K562 (cell line): ENCODE data around the gene CAMK1D. TPM values are rescaled to one million over a fixed set of nuclear protein-coding genes. Genes with fewer than 3 reads are reported as not detected.

Experiments used
- ATAC-seq: fragments of 200-7000 bp; cut with Tn5 transposase; 3 replicates; pipeline ENCODE4 v1.9.1; 2020; ENCODE audit warnings: moderate library complexity
- BruUV-seq: library from RNA; stranded (reverse); fragments of 400-500 nt; replicated peaks from 2 replicates; lab custom pipeline; 2021; lab: Mats Ljungman, UMichigan
- CTCF ChIA-PET: fragments of 300-600 bp; formaldehyde crosslinking; extraction: SDS; loops from one replicate; lab custom pipeline; 2021; ENCODE audit warnings: low intra/inter-chr PET ratio; lab: Yijun Ruan, JAX
- POLR2A ChIA-PET: fragments of 300-600, 350-650 bp; sonication (Branson Sonifier 250); formaldehyde crosslinking; extraction: SDS; loops from one replicate; lab custom pipeline; 2021; ENCODE audit warnings: antibody characterized with exemption, inconsistent platforms; lab: Yijun Ruan, JAX
- DNase-seq, 4 experiments: peaks; one replicate each; pipeline versions ENCODE4 v3.0.0 to v3.0.0-alpha.2; 2011 to 2018; ENCODE audit warnings: low spot score in 3 of 4, mixed read lengths in 3 of 4; ENCODE audit errors: extremely low read depth in 1 of 4
- FAIRE-seq: peaks from 2 replicates; lab custom pipeline; 2011; peaks lifted over from hg19 to GRCh38; lab: Jason Lieb, UNC
- H2AFZ ChIP-seq: 2 replicates; pipeline ENCODE4 v1.6.0; 2011; ENCODE audit warnings: low read depth, low read length, control low read depth, inconsistent platforms
- H3K27ac ChIP-seq: fragments of 200-600 bp; 3 replicates; pipeline ENCODE4 v1.8.0; 2011; ENCODE audit warnings: low read depth, mild to moderate bottlenecking, control low read depth, inconsistent platforms, low read length, moderate library complexity, mixed read lengths; ENCODE audit errors: extremely low read depth
- H3K27me3 ChIP-seq, 2 experiments: fragments of 300-600 bp in 1 of 2; 2 replicates in 1 of 2; 3 replicates in 1 of 2; pipeline versions ENCODE4 v1.6.0 to v1.8.0; 2011; ENCODE audit warnings: inconsistent platforms in 2 of 2, low read length in 2 of 2, mild to moderate bottlenecking in 1 of 2, mixed read lengths in 1 of 2, moderate library complexity in 1 of 2; ENCODE audit not compliant: control insufficient read depth in 2 of 2, insufficient read depth in 2 of 2
- H3K36me3 ChIP-seq: fragments of 300-600 bp; 3 replicates; pipeline ENCODE4 v1.8.0; 2011; ENCODE audit warnings: mild to moderate bottlenecking, low read length, inconsistent platforms; ENCODE audit not compliant: control insufficient read depth, insufficient read depth
- H3K4me1 ChIP-seq, 2 experiments: fragments of 200-600 bp in 1 of 2; replicated peaks in 1 of 2; 2 replicates in 1 of 2; 3 replicates in 1 of 2; pipeline versions ENCODE4 v1.5.1 to v1.8.0; 2011; ENCODE audit warnings: inconsistent platforms in 2 of 2, low read length in 2 of 2, mild to moderate bottlenecking in 1 of 2, mixed read lengths in 1 of 2, moderate library complexity in 1 of 2; ENCODE audit not compliant: control insufficient read depth in 2 of 2, insufficient read depth in 2 of 2
- H3K4me2 ChIP-seq: 2 replicates; pipeline ENCODE4 v1.6.1; 2011; ENCODE audit warnings: low read length, control low read depth, inconsistent platforms, mixed read lengths; ENCODE audit not compliant: insufficient read depth
- H3K4me3 ChIP-seq: fragments of 200-600 bp; sonication (generic), shearing (Covaris generic); 2 replicates; pipeline ENCODE4 v1.5.1; 2016; ENCODE audit warnings: control low read depth, inconsistent platforms
- H3K79me2 ChIP-seq: fragments of 200-600 bp; 3 replicates; pipeline ENCODE4 v1.8.0; 2011; ENCODE audit warnings: low read length, inconsistent platforms; ENCODE audit not compliant: control insufficient read depth, insufficient read depth
- H3K9ac ChIP-seq, 2 experiments: 2 replicates each; pipeline versions ENCODE4 v1.6.0 to v1.6.1; 2011; ENCODE audit warnings: low read depth in 2 of 2, low read length in 2 of 2, control low read depth in 1 of 2, inconsistent platforms in 1 of 2, mild to moderate bottlenecking in 1 of 2, mixed read lengths in 1 of 2; ENCODE audit not compliant: insufficient read depth in 1 of 2
- H3K9me1 ChIP-seq: one replicate; pipeline ENCODE4 v1.6.0; 2011; ENCODE audit warnings: inconsistent platforms, mild to moderate bottlenecking, low read length, moderate library complexity; ENCODE audit not compliant: control insufficient read depth, insufficient read depth
- H3K9me3 ChIP-seq: replicated peaks from 2 replicates; pipeline ENCODE4 v1.5.1; 2011; ENCODE audit warnings: low read depth, low read length, inconsistent platforms; ENCODE audit not compliant: control insufficient read depth, insufficient read depth
- H4K20me1 ChIP-seq: replicated peaks from 2 replicates; pipeline ENCODE4 v1.6.1; 2011; ENCODE audit warnings: low read length, inconsistent platforms, mixed read lengths; ENCODE audit not compliant: control insufficient read depth, insufficient read depth
- GTF3C2 ChIP-seq: IDR thresholded peaks from 3 replicates; pipeline ENCODE4 v1.6.1; 2011; ENCODE audit warnings: borderline replicate concordance, mild to moderate bottlenecking, moderate library complexity; ENCODE audit not compliant: insufficient read length; ENCODE audit errors: extremely low read depth
- KDM1A ChIP-seq, 2 experiments: fragments of 450-650 bp; IDR thresholded peaks; 2 replicates each; pipeline ENCODE4 v1.6.1; 2016; ENCODE audit warnings: mild to moderate bottlenecking in 2 of 2
- KLF10 ChIP-seq: fragments of 250-450 bp; sonication (Bioruptor Pico); IDR thresholded peaks from 2 replicates; pipeline ENCODE4 v1.6.1; 2021; ENCODE audit warnings: matching md5 sums
- PPARD ChIP-seq: fragments of 250-450 bp; sonication (Bioruptor Pico); IDR thresholded peaks from 2 replicates; pipeline ENCODE4 v1.8.0; 2022; ENCODE audit warnings: inconsistent platforms, mild to moderate bottlenecking, moderate library complexity
- SLC30A9 ChIP-seq: fragments of 250-450 bp; sonication (Bioruptor Pico); IDR thresholded peaks from 2 replicates; pipeline ENCODE4 v1.8.0; 2022; ENCODE audit warnings: mild to moderate bottlenecking, moderate library complexity
- ZEB2 ChIP-seq: fragments of 450-650 bp; IDR thresholded peaks from 2 replicates; pipeline ENCODE4 v1.6.1; 2016
- ZNF740 ChIP-seq, 3 experiments: fragments of 200-800 bp in 1 of 3; sonication (Bioruptor generic) in 1 of 3; sonication (generic) in 1 of 3; formaldehyde crosslinking in 1 of 3; IDR thresholded peaks; 2 replicates each; pipeline versions ENCODE4 v1.6.1 to v1.8.0; 2016 to 2022; ENCODE audit warnings: mild to moderate bottlenecking in 2 of 3, missing compliant biosample characterization in 2 of 3, missing genetic modification characterization in 2 of 3, missing genetic modification reagents in 1 of 3
- ZNF764 ChIP-seq: fragments of 250-450 bp; sonication (Bioruptor Pico); IDR thresholded peaks from 2 replicates; pipeline ENCODE4 v1.4.0; 2020; ENCODE audit warnings: low read depth, mild to moderate bottlenecking, moderate library complexity
- WGBS: fragments of 100-300 bp; shearing (Covaris generic); methylation state at CpG from one replicate; pipeline ENCODE4 v1.1.6; 2016; ENCODE audit warnings: low coverage, mixed read lengths; ENCODE audit not compliant: insufficient coverage; ENCODE audit errors: missing lambda C conversion rate; 5-methylcytosine and 5-hydroxymethylcytosine counted together
- in situ Hi-C: fragments of 300-500 bp; cut with MboI; formaldehyde crosslinking; loops from 4 replicates; pipeline ENCODE4 v1.15.0; 2018; ENCODE audit warnings: inconsistent platforms, mixed read lengths
- intact Hi-C: fragments of 100-400 bp; cut with micrococcal nuclease; formaldehyde crosslinking; loops from 2 replicates; pipeline ENCODE4 v1.14.2; 2022
- polyA plus RNA-seq, 8 experiments: library from polyadenylated mRNA; depleted of rRNA in 4 of 8; stranded (reverse) in 5 of 8; unstranded in 3 of 8; fragments of >200 nt; fragmentation: Nextera tagmentation in 2 of 8; fragmentation: Illumina TruSeq in 1 of 8; extraction: Ambion mirVana in 2 of 8; extraction: Trizol in 1 of 8; gene quantifications; 2 replicates each; pipeline versions ENCODE4 v1.2.1 to v1.2.3, GENCODE V29; 2011 to 2014; ENCODE audit warnings: inconsistent platforms in 1 of 8, missing spikeins in 1 of 8
- total RNA-seq, 7 experiments: library from RNA; depleted of rRNA in 6 of 7; stranded (reverse); fragments of >200 nt in 6 of 7; fragmentation: Illumina TruSeq in 2 of 7; extraction: Trizol in 2 of 7; gene quantifications; 2 replicates each; pipeline versions ENCODE4 v1.2.1 to v1.2.3, GENCODE V29; 2011 to 2021; ENCODE audit warnings: low replicate concordance in 1 of 7

CAMK1D gene
- total and polyA plus RNA-seq, 9 of the 15 experiments (the other 6 are each of a cell fraction or from before 2014, with no cell fraction given) = 0.12 to 0.24 (median 0.20) TPM; not detected in 5

GRCh38 chr10:12502526-12503274 lies 153.4 kb downstream of the CAMK1D start:
- Histone ChIP-seq H3K4me1 (no peaks in the 10 kb centered on the region), H3K9me1 (no peaks in the 10 kb centered on the region), H3K27me3 (peaks cover 33 to 55% of the 10 kb centered on the region in 2 experiments), H3K79me2 (no peaks in the 10 kb centered on the region), H3K9ac (no peak overlapping the region), H3K36me3 (no peaks in the 10 kb centered on the region), H3K4me2 (no peak overlapping the region), H3K27ac (no peak overlapping the region), H3K9me3 (no peaks in the 10 kb centered on the region), H3K4me3 (no peak overlapping the region), H2AFZ (no peak overlapping the region), H4K20me1 (peaks cover 3% of the 10 kb centered on the region; the same call in 1 of the 2 replicates)
- WGBS = under 1% methylated on average over 19 of the region's 19 CpGs
- intact Hi-C loops = no loop called here
- TF ChIP-seq KDM1A (IDR thresholded peaks at IDR 0.05) (peak in 1 of 2 experiments; percentile 69; a peak in 1 of 4 replicates), ZEB2 (no peak)
- BruUV-seq = no TSS peak
- FAIRE-seq = no peak
- in situ Hi-C loops = no loop called here
- ATAC-seq = no peak
- CTCF ChIA-PET = no interaction called here
- POLR2A ChIA-PET = no interaction called here
- no peak for DNase-seq

- Histone ChIP-seq H3K4me2 (no peak overlapping the region), H3K27ac (no peak overlapping the region), H3K9me1 (no peaks in the 10 kb centered on the region), H3K9me3 (no peaks in the 10 kb centered on the region), H3K79me2 (no peaks in the 10 kb centered on the region), H3K4me1 (no peaks in the 10 kb centered on the region), H4K20me1 (peaks cover 3% of the 10 kb centered on the region; the same call in 1 of the 2 replicates), H2AFZ (no peak overlapping the region), H3K9ac (no peak overlapping the region), H3K4me3 (no peak overlapping the region), H3K27me3 (peaks cover 39 to 56% of the 10 kb centered on the region in 2 experiments), H3K36me3 (no peaks in the 10 kb centered on the region)
- FAIRE-seq (no peak), DNase-seq (peak in 2 of 4 experiments; percentile 20 to 21), ATAC-seq (no peak)
- intact Hi-C loops (no loop called here), in situ Hi-C loops (no loop called here)
- BruUV-seq = no TSS peak
- ChIA-PET POLR2A (no interaction called here), CTCF (no interaction called here)
- WGBS = 3% methylated on average over 10 of the region's 10 CpGs
- TF ChIP-seq GTF3C2 = no peak
- TF ChIP-seq ZNF740 (CRISPR knock-in tag; IDR thresholded peaks at IDR 0.05) = no peak
- TF ChIP-seq ZNF740 (tag; IDR thresholded peaks at IDR 0.05) = no peak
- no peak for TF ChIP-seq SLC30A9 (CRISPR knock-in tag)
- TF ChIP-seq PPARD (CRISPR knock-in tag) = no peak
- TF ChIP-seq KLF10 (CRISPR knock-in tag) = no peak
- TF ChIP-seq ZNF764 (CRISPR knock-in tag) = no peak
Observed at GRCh38 chr10:12503311-12503710, 154.0 kb downstream of the CAMK1D start.
